ENCODE results near the gene PLEKHO2. TPM values are rescaled to one million over a fixed set of nuclear protein-coding genes. Genes with fewer than 3 reads are reported as not detected.

Gene PLEKHO2
- total RNA-seq, 1 donor from 2014 or later, result 87.5 TPM

GRCh38 chr15:64855205-64855975, 13.7 kb downstream of the PLEKHO2 start:
- DNase-seq (ENCODE audit: low spot score), result no peak

- DNase-seq (ENCODE audit: low spot score), result no peak
Observed at GRCh38 chr15:64856429-64857145, 14.9 kb downstream of the PLEKHO2 start.

GRCh38 chr15:64857421-64857820, 15.7 kb downstream of the PLEKHO2 start:
- DNase-seq (ENCODE audit: low spot score), result no peak

- DNase-seq (ENCODE audit: low spot score), result no peak
Observed at GRCh38 chr15:64858021-64858575, 16.4 kb downstream of the PLEKHO2 start.

- no peak for DNase-seq (ENCODE audit: low spot score)
Observed at GRCh38 chr15:64859226-64859625, 17.5 kb downstream of the PLEKHO2 start.

DNA sequence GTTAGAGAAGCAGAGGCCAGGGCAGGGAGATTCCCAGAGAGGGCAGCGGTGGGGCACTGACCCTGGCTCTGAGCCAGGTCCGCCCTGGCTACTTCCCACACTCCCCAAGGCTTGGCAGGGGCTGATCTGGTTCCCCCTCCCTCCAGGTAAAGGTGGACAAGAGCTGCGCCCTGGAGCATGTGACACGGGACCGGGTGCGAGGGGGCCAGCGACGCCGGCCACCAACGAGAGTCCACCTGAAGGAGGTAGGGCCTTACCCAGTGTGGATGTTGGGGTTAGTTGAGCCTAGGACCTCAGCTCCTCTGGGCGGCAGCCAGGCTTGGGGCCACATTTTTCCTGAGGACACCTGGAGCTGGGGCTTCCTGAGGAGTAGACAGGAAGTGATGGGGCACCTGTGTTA, 19.6 kb downstream of the PLEKHO2 start:
- DNase-seq (ENCODE audit: low spot score), result no peak

GRCh38 chr15:64861960-64862359, 20.2 kb downstream of the PLEKHO2 start:
- DNase-seq (ENCODE audit: low spot score), result no peak

GRCh38 chr15:64862408-64862807, 20.7 kb downstream of the PLEKHO2 start:
- DNase-seq (ENCODE audit: low spot score), result no peak

DNA sequence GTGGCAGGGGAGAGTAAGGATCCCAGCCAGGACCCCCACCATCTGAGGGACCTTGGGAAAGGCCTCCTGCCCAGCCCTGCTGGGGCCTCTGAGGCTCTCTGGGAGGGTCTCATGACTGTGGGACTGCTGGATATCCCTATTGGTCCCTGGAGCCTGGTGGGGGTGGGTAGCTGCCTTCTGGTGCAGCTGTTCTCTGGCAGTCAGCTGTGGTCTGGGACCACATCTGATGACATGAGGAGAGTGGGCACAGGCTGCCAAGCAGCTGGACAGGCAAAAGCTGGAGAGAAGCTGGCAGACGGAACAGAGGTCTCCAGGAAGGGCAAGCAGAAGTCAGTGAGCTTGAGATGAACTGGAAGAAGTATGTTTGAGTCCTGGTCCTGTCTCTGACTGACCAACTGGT, 22.4 kb downstream of the PLEKHO2 start:
- DNase-seq (ENCODE audit: low spot score), result no peak

DNA sequence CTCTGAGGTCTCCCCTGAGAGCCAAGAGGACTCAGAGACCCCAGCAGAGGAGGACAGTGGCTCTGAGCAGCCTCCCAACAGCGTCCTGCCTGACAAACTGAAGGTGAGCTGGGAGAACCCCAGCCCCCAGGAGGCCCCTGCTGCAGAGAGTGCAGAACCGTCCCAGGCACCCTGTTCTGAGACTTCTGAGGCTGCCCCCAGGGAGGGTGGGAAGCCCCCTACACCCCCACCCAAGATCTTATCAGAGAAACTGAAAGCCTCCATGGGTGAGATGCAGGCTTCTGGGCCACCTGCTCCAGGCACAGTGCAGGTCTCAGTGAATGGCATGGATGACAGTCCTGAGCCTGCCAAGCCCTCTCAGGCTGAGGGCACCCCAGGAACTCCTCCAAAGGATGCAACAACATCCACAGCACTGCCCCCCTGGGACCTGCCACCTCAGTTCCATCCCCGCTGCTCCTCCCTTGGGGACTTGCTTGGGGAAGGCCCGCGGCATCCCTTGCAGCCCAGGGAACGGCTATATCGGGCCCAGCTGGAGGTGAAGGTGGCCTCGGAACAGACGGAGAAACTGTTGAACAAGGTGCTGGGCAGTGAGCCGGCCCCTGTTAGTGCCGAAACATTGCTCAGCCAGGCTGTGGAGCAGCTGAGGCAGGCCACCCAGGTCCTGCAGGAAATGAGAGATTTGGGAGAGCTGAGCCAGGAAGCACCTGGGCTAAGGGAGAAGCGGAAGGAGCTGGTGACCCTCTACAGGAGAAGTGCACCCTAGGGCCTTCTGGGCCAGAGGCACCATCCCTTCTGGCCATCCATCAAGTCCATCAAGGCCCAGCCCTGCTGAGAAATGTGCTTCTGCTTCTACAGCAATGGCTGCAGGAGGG, 23.6 kb downstream of the PLEKHO2 start:
- no peak for DNase-seq (ENCODE audit: low spot score)

DNA sequence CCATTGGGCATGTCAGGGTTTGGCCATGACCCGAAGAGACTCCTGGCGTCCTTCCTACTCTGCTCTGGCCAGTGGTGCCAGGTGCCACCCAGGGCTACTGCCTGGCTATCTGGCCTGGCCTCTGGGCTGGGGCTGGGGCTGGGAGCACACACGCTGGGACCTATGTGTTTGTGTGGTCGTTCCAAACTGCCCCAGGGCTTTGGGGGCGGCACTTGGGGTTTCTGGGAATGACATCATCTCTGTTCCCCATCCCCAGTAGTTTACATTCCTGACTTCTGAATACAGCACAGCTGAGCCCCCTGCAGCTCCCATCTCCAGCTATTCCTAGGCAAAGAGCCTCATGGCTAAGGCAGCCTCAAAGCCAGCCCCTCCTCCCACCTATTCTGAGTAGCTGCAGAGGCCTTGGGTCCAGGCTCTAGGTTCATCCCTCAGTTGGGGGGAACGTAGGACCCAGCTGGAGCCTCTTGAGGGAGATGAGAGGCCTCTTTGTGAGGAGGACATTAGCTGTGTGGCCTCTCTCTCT, 24.3 kb downstream of the PLEKHO2 start:
- no peak for DNase-seq (ENCODE audit: low spot score)

DNA sequence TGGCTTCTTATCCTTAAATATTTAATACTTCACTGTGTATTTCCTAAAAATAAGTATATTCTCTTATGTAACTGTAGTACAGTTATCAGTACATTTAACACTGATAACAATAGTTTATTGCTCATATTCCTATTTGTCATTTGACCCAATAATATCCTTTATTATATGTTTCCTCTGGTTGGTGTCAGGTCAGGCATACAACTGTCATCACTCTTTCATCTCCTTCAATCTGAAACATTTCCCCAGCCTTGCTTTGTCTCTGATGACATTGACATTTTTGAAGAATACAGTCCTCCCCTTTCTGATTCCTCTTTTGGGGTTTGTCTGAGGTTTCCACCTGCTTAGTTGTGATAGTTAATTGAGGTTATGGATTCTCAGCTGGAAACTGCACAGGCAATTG, 27.8 kb downstream of the PLEKHO2 start:
- DNase-seq (ENCODE audit: low spot score), result no peak

DNA sequence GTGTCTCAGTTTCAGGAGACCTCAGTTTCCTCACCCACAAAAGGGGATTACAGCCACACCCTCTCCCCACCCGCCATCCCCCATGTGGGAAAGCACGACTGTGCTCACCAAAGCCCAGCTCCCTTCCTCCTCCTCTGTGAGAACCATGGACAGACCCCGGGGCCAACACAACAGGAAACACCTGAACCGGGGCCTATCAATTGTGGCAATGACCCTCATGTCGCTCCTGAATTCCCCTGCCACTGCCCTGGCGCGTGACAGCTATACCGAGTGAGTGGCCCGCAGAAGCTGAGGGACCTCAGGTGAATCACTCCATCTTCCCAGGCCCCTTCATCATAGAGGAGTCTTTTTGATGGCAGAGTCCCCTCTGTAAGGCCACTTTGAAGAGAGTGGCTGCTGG, 28.6 kb downstream of the PLEKHO2 start:
- no peak for DNase-seq (ENCODE audit: low spot score)

GRCh38 chr15:64875641-64876223, 34.0 kb downstream of the PLEKHO2 start:
- DNase-seq (ENCODE audit: low spot score), result no peak

GRCh38 chr15:64877435-64877834, 35.7 kb downstream of the PLEKHO2 start:
- DNase-seq (ENCODE audit: low spot score), result no peak

DNA sequence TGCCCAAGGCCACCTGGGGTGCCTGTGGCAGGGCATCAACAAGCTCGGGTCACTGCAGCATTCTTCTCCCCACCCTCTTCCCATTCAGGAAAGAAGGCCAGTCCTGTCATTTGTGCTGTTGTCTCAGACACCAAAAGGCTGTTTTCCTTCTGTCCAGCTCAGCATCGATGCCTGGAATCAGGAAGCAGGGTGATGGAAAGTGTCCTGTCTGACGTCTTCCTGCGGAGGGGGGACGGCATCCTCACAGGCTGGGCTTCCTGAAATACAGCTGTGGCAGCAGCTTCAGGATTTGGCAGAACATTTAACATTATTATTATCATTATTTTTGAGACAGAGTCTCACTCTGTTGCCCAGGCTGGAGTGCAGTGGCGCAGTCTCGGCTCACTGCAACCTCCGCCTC, 37.0 kb downstream of the PLEKHO2 start:
- no peak for DNase-seq (ENCODE audit: low spot score)

- no peak for DNase-seq (ENCODE audit: low spot score)
Observed at GRCh38 chr15:64883100-64883581, 41.4 kb downstream of the PLEKHO2 start.

- DNase-seq (ENCODE audit: low spot score), result no peak
Observed at GRCh38 chr15:64883997-64884511, 42.3 kb downstream of the PLEKHO2 start.

GRCh38 chr15:64884679-64885078, 43.0 kb downstream of the PLEKHO2 start:
- DNase-seq (ENCODE audit: low spot score), result no peak

- no peak for DNase-seq (ENCODE audit: low spot score)
Observed at GRCh38 chr15:64888336-64888735, 46.6 kb downstream of the PLEKHO2 start.

Measured in mesenteric fat pad (tissue), 1 donor.